Embryonic facial prominence (tissue), 1 donor: ENCODE results near the gene PLA2G6.
"Not testable (repeated sequence)": the region's sequence is repeated elsewhere in the genome, so short reads cannot be mapped to it uniquely, and the experiment has no call there.

ENCODE experiments used
- DNase-seq: peaks from one replicate; pipeline ENCODE4 v3.0.0-alpha.2; 2016; ENCODE audit errors: extremely low spot score

Gene PLA2G6

DNA sequence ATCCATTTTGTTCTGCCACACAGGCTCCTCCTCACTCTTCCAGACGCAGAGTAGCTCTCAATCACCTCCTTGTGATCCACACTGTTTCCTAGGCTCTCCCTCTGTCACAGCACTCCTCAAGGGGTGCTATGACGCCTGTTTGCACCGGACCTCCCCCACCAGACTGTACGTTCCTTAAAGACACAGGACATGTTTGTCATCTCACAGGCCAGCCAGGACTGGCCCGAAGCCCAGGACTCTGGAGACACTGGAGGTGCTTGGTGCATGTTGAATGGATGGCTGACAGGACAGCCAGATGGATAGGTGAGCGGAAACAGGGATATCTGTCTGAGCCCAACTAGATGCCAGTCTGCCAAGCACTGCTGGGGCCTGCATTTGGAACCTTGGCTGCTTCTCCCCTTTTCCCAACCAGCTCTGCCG lies 13.6 kb downstream of the PLA2G6 start:
- no peak for DNase-seq

DNA sequence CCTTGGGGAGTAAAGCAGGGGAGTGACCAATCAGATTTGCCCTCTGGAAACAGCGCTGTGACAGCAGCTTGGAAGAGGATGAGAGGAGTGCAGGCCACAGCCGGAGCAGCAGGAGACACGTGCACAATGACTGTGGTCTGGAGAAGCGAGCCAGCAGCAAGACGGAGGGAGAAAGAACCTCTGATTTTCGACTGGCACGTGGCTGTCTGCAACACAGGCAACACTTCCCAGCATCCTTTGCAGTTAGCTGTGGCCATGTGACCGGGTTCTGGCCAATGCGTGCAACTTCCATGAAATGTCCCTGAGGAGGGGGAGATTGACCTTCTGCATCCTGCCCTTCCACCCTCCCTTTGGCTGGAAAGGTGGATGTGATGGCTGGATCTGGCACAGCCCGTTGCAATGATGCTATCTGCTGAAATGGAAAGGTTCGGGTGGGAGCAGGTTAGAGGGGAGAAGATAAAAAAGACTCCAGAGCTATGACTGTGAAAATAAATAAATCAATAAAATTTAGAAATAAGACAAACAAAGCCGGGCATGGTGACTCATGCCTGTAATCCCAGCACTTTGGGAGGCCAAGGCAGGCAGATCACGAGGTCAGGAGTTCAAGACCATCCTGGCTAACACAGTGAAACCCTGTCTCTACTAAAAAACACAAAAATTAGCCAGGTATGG lies 15.6 kb downstream of the PLA2G6 start:
- no peak for DNase-seq

DNA sequence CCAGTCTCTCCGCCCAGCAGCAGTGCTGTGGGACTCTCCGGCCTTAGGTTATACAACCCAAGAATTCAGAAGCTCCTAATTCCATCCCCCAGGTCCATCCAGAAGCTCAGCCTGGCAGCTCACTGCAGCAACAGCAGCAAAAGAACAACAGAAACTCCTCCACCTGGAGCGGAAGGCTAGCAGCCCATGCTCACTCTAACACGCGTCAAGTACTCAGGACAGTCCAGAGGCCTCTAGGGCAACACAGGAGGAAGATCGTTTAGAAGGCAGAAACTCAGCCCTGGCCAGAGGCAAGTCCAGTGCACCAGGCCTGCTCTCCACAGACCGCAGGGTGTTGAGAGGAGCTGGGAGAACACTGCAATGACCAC lies 17.1 kb downstream of the PLA2G6 start:
- no peak for DNase-seq

DNA sequence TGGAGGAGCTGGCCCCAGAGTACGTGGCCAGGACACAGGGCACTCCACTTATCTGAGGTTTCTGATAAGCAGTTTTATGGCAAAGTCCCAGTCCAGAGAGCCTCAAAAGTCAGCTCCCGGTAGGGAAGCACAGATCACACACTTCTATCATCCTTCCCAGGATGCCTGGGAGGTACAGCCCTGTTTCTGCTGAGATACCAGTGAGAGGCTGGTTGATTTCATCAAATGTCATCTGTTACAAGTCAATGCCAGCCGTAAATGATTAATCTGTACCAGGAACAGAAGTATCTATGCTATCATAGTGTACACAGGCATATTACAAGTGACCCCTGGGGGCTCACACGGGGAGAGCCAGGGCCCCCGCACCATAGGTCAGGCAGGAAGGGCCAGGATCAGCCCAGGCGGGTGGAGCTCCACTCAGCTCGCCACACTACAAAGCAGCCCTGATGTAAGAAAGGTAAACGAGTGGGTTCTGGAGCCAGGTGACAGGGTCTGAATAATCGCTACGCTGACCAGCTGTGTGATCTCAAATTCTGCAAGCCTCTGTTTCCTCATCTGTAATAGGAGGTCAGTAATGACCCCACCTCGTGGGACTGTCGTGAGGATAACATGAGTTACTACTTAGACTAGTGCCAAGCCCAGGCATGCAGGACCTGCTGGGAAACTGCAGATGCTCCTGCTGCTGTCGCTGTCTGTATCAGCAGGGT lies 17.6 kb downstream of the PLA2G6 start:
- DNase-seq: no peak

DNA sequence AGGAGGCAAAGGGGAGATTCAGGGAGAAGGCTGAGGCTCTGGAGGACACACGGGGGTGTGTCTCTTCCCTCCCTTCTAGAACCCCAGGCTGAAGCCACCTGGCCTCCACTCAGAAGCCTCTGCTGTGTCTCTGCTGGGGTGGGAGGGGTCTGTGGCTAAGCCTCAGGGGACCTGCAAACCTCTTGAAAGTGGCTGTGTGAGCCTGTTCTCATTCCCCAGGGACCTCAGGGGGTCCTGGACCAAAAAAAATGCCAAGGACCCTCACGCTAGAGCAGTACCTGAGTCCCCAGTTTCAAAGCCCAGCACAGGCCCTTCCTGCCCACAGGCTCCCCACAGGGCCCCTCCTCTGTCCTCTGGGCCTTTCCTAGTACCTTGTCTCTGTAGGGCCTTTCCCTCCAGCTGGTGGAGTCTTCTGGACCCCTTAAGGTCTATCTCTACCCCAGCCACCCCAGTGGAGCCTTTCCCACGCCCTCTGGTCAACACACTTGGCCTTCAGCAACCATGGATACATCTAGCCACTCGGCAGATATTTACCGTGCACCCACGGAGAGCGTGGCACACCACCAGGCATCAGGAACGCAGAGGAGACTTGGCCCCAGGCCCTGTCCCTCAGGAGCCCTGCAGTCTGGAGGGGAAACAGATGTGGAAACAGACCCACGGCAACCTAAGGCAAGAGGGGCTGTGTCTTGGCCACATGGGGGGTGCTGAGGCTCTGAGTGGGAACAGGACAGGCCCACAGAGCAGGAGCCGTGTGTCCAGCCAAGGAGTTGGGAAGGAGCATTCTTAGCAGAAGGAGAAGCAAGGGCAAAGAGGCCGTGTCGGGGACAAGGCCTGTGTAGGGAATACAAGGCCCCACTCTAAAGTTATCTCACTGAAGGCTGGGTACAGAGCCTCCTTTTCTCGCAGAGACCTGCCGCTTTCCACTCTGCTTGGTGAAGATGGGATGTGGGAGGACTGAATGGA lies 18.5 kb downstream of the PLA2G6 start:
- no peak for DNase-seq

DNA sequence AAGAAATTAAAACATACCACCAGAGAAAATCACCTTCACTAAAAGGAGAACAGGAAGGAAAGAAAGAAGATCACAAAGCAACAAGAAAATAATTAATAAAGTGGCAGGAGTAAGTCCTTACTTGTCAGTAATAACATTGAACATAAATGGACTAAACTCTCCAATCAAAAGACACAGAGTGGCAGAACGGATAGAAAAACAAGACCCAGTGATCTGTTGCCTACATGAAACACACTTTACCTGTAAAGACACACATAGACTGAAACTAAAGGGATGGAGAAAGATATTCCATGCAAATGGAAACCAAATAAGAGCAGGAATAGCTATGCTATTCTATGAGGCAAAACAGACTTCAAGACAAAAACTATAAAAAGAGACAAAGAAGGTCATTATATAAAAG lies 25.9 kb downstream of the PLA2G6 start:
- no peak for DNase-seq

DNA sequence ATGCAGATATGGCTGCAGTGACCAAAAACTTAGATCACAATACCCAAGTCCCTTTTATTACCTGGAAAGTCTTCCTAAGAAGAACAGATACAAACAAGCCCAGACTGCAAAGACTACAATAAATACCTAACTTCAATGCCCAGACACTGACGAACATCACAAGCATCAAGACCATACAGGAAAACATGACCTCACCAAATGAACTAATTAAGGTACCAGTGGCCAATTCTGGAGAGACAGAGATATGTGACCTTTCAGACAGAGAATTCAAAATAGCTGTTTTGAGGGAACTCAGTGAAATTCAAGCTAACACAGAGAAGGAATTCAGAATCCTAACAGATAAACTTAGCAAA lies 27.1 kb downstream of the PLA2G6 start:
- DNase-seq: not testable (repeated sequence)

DNA sequence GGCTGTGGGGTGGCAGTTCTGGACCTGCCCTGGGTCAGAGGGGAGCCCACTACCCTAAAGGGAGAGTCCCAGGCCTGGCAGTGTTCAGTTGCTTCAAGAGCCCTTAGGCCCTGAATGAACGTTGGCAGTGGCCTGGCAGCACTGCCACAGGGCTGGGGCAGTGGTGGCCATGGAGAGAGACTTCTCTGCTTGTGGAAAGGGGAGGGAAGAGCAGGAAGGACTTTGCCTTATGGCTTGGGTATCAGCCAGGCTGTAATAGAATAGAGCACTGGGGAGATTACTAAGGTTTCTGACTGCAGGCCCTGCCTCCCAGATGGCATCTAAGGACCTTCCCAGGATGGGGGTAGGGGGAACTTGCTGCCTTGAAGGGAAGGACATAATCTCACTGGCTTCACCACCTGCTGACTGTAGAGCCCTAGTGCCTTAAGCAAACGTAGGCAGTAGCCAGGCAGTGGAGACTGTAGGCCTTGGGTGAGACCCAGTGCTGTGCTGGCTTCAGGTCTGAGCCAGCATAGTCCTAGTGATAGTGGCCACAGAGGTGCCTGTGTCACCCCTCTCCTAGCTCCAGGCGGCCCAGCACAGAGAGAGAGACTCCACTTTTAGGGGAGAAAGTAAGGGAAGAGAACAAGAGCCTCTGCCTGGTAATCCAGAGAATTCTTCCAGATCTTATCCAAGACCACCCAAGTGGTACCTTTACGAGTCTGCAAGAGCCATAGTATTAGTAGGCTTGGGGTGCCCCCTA lies 27.6 kb downstream of the PLA2G6 start:
- DNase-seq: no peak

DNA sequence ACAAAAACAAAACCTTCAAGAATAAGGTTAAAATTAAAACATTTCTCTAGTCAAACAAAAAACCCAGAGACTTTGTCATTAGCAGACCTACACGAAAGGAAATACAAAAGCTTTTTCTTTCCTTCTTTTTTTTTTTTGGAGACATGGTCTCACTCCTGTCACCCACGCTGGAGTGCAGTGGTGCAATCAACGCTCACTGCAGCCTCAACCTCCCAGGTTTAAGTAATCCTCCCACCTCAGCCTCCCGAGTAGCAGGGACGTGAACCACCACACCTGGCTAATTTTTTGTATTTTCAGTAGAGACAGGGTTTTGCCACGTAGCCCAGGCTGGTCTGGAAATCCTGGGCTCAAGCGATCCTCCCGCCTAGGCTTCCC lies 30.5 kb downstream of the PLA2G6 start:
- no peak for DNase-seq

DNA sequence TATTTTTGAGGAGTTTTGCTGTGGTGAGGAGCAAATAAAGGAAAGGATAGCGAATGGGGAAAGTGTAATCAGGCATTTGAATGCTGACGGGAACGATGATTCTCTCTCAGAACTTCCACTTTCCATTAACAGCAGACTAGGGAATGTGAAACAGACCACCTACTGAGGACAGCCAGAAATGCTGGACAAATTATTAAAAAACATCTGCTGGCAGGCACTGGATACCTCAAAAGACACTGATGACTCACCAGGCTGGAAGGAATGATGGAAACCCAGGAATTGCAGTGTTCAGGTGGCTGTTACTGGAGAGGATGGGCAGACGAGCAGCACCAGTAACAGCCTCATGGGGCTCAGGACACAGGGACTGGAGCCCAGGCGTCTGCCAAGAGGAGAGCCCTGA lies 33.4 kb downstream of the PLA2G6 start:
- no peak for DNase-seq

DNA sequence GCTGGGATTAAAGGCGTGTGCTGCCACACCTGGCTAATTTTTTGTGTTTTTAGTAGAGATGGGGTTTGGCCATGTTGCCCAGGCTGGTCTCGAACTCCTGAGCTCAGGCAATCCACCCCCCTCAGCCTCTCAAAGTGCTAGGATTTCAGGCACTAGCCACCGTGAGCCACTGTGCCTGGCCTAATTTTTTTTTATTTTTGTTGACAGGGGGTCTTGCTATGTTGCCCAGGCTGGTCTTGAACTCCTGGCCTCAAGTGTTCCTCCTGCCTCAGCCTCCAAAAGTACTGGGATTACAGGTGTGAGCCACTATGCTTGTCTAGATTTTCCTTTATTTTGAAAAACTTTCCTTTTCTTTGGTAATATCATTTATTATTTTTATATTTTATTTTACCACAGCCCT lies 35.5 kb downstream of the PLA2G6 start:
- not testable (repeated sequence) for DNase-seq

DNA sequence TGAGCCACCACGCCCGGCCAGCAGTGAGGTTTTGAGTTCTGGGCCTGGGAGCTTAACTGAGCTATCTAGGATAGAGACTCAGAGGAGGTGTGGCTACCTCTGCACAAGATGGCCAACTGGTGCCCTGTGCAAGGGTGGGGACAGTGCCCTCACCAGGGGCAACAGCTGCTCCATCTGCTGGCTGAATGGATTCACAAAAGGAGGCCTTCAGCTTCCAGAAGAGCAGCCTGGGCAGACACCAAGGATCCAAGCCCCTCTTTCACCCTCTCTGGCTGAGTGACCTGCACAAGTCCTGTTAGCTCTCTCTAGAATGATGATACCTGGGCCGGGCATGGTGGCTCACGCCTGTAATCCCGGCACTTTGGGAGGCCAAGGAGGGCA lies 37.6 kb downstream of the PLA2G6 start:
- no peak for DNase-seq

DNA sequence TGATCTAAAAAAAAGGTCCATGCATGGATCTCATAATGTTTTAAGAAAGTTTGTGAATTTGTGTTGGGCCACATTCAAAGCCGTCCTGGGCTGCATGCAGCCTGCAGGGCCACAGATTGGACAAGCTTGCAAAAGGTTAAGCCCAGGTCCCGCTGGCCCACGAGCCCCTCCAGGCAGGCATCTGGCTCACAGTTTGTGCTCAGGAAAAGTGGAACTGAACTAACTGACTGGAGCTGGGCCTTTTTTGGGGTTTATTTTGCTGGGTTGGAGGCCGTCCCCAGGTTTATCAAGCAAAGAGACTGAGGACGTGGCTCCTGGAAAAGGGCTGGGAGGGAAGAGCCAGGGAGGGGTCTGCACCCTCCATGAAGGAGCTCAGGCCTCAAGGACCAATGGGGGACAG lies 39.0 kb downstream of the PLA2G6 start:
- no peak for DNase-seq

DNA sequence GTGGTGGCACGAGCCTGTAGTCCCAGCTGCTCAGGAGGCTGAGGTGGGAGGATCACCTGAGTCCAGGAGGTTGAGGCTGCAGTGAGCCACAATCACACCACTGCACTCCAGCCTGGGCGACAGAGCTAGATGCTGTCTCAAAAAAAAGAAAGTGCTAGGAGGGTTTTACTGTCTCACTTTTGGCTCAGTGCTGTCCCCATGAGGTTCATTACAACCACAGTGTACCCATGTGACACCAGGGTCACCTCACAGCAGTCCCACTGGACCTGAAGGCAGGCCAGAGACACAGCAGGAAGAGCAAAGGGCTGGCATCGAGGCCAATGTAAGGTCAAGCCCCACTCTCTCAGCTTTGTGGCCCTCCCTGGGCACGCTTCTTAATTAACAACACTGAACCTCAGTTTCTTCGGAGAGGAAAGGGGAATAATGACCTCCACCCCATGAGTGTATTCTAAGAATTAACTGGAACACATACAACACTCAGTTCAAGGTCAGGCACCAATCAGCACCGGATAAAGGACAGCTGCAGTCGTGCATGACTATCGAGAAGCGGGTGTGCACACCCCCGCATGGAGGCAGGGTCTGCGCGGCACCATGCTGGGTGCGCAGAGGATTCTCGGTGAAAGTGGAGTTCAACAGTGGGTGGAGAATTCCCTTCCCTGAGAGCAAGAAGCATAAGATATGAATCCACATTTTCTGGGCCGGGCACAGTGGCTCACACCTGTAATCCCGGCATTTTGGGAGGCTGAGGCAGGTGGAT lies 40.2 kb downstream of the PLA2G6 start:
- DNase-seq: no peak

DNA sequence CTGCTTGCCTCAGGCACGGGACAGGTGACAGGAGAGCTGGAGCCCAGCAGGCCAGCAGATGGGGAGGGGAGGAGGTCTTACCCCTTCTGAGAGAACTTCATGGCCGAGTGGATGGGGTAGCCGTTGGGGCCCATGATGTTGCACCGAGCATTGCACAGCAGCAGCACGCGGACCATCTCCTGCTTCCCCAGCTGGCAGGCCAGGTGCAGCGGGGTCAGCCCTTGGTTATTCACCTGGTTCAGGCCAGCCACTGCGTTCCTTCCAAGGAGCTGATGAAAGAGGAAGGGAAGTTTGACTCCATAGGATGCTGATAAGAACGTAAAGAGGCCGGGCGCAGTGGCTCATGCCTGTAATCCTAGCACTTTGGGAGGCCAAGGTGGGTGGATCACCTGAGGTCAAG lies 41.7 kb downstream of the PLA2G6 start:
- DNase-seq: no peak

DNA sequence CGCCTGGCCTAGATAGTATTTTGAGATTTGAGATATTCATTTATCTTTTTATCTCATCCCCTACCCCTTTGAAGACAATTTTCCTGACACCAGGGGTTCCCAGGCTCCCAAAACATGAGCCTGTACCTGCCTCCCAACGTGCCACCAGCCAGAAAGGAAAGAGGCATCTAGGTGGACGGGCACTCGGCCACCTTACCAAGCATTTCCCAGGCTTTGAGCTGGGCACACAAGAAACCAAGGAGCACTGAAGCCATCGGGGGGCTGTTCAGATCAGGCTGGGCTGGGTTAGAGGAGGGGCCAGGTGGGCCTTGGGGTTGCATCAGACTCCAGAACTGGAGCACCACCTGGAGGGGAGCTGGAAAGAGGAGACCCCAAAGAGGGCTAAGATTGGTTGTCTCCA lies 42.7 kb downstream of the PLA2G6 start:
- no peak for DNase-seq

DNA sequence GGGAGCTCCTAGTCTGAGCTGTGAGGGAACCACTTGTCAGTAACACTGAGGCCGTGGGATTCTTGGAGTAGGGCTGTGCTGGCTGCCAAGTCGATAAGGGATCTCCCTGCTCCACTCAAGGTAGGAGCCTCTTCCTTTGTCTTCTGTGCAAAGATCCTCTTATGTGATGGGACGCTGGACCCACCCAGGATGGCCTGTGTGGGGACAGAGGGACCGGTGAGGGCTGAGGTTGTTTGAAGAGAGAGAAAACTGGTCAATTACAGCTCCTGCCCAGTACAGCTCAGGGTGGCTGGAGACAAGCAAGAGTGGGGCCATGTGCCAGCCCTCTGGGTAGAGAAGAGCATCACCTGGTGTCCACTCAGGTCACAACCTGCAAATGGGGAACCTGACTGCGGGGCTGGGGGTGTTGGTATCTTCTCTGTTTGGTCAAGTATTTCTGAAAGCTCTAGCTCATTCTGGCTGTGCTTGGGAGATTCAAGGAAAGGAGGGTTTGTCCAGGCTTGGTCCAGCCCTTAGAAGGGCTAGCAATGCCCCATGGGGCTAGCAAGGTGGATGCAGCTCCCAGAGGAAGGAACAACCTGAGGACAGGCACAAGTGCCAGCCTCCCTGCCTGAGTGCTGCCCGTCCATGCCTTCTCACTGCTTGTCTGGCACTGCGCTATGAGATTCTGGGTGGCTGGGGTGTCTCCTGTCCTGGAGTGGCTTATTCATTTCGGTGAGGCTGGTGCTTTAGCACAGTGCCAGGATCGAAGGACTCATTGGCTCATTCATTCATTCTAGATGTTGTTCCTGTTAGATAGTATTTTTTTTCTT lies 43.5 kb downstream of the PLA2G6 start:
- DNase-seq: no peak

DNA sequence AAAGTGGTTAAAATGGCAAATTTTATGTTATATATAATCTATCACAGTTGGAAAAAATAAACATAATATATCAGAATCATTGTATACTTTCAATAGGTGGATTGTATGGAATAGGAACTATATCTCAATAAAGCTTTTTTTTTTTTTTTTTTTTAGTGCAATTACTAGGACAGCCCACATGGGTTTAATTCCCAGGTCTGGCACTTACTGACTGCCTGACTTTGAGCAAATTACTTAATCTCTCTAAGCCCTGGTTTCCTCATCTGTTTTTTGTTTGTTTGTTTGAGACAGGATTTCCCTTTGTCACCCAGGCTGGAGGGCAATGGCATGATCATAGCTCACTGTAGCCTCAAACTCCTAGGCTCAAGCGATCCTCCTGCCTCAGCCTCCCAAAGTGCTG lies 45.0 kb downstream of the PLA2G6 start:
- DNase-seq: no peak

DNA sequence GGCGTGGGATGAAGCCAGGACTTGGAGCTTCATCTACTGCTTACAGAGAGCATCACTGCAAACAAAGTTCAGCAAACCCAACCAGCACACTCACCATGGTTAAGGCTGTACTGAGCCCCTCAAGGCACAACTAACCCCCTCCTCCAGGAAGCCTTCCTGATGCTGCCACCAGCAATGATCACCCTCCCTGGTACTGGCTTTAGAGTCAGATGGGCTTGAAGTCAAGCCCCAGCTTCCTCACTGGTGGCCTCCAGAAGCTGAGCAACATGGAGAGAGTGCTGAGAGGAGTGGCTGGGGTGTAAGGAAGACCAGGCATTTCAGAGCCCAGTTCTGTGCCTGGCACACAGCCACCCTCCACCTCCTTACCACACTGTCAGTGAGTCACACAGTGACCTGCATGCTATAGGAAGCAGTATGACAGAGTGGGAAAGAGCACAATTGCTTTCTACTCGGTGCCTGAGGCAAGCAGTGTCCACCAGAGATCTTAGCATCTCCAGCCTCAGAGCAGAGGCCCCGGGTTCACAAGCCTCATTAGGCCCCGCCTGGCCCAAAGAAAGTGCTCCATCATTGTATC lies 46.4 kb downstream of the PLA2G6 start:
- no peak for DNase-seq

DNA sequence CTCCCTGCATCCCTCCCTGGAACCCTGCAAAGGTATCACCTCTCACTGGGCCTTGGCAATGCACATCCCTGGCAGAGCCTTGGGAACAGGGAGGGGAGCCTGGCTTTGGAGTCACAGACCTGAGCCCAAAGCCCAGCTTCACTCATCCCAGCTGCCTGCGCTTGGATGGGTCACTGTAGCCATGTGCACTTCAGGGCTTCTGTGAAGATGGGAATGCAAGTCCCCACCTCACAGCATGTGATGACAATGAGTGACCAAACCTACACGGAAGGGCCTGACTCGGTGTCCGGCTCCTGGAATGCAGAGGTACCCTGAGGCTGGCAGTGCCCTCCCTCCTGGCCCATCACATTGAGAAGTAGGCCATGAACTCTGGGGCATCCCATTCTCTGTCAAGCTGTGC lies 48.3 kb downstream of the PLA2G6 start:
- DNase-seq: no peak
